HG02763 (cell line): ENCODE measurements around the gene BAZ2B.
A peak's percentile ranks its signal among the peaks of the same experiment; 100 is the strongest.
"Not testable (repeated sequence)": the region's sequence is repeated elsewhere in the genome, so short reads cannot be mapped to it uniquely, and the experiment has no call there.

Source experiments
- ATAC-seq: cut with Tn5 transposase; IDR thresholded peaks from one replicate; pipeline ENCODE4 v1.9.1; 2021; ENCODE audit warnings: mild to moderate bottlenecking, moderate library complexity; ENCODE audit not compliant: unreplicated experiment

The BAZ2B gene

DNA sequence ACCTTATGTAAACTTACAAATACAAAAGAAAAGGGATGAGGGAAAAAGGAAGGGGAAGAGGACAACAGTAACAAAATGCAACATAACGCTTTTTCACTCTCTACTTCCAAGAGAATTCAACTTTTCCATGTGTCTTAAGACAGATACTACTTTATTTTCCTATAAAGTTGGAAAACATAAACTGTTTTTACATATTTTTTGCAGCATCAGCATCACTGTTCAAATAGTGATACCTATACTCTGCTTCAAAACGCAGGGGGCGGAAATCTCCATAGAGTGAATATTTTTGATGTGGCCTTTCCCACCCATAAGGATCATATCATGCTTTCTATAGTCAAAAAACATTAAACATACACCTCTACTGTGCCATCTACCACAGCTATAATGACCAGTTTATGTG, 77.5 kb downstream of the BAZ2B start:
- ATAC-seq, result no peak

DNA sequence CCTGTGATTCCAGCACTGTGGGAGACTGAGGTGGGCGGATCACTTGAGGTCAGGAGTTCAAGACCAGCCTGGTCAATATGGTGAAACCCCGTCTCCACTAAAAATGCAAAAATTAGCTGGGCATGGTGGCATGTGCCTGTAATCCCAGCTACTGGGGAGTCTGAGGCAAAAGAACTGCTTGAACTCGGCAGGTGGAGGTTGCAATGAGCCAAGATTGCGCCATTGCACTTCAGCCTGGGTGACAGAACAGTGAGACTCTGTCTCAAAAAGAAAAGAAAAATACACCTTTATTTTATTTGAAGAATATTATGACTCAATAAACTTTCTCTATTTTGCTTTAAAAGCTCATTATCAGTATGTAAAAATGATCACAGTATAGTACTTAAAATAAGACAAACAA, 81.1 kb downstream of the BAZ2B start:
- ATAC-seq, result not testable (repeated sequence)

DNA sequence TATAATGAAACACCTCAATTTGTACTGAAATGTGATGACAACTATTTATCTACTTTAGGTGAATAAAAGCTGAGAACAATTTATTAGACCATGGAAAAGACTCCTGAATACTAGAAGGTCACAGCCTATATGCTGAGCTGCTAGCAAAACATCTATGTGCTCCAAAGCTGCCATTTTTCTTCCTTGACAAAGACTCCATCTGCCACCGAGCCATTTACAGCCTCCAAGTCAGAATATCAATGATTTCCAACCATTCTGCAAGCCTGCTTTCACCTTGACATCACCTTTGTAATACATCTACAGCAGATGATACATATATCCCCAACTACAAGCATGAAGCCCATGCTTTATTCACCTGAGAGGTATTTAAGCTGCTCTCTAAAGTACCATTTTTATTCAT, 84.9 kb downstream of the BAZ2B start:
- no peak for ATAC-seq

DNA sequence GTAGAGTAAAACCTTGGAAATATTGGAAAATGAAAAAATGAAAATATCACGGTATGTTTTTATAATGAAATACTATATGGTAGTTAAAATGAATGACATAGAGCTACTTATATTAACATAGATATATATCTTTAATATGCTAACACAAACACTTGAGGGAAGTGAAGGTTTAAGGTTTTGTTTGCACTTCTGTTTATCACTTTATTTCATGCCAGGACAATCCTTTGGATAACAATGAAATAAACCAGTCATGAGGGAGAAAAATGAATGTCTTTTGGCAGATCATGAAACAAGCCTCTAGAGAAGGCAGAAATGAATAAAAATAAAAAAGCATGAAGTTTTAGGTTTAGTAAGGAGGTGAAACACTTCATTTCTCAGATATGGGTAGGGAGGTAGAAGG, 89.9 kb downstream of the BAZ2B start:
- no peak for ATAC-seq

DNA sequence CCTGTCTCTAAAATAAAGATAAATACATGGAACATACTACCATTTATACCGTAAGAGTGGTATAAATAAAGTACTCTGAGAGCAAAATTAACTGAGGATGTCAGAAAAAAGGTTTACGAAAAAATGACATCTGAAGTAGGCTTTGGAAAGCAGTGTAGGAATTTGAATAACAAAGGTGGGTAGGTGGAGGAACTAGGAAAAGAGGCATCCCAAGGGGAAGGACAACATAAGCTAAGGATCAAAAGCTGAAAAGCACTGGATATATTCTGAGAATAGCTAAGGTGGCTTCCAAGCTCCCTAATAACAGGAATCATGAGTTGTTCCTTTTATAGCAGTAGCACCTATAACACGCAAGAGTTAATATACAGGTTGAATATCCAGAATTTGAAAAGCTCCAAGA, 91.3 kb downstream of the BAZ2B start:
- no peak for ATAC-seq

DNA sequence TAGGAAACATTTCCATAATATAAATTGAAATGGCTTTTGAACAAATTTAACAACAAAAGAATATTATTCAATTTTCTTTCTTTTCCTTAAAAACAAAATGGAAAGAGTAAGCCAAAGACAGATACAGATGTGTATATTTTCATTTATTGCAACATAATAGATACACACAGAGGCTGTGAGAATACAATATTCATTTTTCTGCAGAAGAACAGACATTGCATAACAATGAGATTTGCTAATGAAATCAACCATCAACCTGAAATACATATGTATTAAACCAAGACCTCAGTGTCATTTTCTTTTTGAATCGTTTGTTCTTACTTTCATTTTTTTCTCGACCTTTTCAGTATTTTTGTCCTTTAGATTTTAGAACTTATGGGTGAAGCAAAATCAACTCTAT, 95.1 kb downstream of the BAZ2B start:
- ATAC-seq, result no peak

DNA sequence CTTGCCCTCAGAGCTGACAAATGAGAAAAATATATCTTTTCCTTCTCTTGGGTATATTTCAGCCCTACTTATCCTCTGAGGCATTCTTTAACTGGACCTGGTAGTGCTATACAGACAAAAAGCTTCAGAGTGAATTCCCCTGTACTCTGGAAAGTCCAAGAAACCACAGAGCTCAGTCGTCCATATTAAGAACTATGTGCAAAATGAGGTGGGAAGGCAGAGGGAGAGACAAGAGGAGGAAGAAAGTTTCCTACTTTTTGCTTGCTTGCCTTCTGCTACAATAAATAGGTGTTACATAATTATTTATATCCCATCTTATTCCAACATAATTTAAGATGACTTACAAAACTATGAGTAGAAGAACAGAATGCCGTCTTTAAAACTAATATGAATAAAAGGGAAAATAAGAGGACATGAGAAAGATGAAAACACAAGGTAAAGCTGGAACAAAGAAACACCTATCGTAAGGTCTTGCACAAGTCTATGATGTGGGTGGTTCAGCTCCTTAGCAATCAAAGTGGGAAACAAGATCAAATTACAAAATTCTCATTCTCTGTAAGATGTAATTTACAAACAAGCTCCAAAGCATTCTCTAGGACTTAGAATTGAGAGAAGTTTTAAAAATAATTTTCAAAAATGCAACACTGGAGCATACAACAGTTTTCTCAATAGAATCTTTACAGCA, 97.9 kb downstream of the BAZ2B start:
- no peak for ATAC-seq

DNA sequence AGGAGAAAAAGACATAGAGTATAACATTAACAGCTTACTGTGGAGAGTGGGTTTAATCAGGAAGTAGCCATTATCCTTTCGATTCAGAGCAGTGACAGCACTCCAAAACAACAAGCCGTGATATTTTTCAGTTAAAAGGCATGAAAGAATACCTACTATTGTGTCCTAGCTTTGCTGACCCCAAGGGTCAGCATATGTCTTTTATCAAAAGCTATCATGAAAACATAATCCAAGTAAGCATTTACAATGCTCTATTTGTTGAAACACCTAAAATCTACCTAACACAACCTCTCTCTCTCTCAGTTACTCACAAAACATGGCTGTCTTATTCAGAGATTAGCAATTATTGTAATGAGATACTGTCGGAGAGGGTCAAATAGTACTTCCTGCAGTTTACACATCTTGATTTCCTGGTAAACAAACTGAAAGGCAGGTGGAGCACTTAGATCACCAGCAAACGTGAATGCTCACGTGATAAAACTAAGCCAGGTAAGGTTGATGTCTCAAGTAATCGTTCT, 100.0 kb downstream of the BAZ2B start:
- peak; percentile 77 for ATAC-seq

DNA sequence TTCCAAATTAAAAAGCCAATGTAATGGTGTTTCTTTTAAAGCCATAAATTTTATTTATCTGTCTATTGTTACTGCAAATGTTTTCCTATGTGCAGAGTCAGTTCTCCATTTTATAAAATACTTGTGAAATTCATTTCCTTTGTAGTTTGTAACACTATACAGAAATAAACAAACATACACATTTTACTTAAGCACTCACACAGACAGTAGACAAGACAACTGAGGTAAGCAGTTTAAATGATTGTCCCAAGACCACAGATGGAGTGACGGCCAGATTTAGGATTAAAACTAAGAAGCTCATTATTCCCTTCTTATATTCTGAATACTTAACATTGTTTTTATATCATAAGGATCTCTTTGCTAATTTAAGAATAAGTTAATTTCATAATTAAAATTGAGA, 100.9 kb downstream of the BAZ2B start:
- no peak for ATAC-seq

DNA sequence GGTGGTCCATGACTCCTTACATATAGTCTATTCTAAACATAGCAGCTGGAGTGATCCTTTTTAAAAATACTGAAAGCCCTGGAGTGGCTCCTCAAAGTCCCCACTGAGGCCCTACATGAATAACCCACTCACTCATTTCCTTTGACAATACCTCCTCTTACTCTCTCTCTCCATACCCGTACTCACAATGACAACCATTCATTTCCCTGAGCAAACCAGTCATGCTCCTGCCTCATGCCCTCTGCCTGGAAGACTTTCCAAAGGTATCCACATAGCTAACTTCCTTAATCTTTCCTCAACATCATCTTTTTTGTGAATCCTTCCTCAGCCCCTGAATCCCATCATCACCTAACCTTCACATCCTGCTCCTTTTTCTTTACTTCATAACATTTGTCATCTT, 102.6 kb downstream of the BAZ2B start:
- no peak for ATAC-seq

DNA sequence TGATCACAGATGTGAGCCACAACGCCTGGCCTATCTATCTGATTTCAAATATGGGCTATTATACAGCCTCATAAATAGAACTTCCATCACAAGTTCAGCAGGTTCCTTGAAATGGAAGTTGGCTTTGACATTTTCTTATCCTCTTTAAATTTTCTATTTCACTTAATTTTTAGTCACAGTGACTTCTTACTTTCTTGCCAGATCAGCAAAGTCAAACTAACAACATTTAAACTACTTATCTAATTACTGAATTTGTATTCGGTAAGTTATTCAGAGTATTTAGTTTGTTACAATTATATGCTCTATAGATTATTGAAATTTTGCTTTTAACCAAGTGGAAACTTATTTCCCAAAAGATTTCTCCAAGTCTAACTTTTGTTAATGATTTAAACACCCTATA, 108.2 kb downstream of the BAZ2B start:
- no peak for ATAC-seq

DNA sequence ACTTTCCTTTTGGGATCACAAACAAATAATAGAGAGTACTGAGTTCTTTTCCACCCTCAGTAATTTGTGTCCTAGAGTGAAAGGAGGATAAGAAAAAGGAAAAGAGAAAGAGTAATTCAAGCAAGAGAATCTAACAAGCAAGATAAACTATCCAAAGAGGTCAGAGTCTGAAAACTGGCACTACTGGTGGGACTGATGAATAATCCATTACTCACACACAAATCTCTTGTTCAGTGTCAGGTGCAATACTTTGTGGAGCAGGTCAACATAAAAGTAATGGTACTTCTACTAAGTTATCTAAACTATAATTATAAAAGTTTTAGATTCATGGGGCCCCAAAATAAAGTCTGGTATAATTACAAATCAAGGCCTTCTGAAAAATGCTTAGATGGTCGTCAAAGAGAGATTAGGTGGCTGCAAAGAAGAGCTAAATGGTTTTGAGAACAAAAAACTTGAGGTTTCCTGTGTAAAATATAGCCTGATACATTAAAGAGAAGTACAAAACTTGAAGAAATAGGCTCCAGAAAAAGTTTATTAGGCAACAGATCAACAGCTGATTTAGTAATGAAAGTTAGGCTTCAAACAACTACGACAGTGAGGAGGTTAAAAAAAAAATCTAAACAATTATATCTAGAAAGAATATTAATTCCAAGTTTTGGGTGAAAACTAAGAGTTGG, 109.4 kb downstream of the BAZ2B start:
- no peak for ATAC-seq

DNA sequence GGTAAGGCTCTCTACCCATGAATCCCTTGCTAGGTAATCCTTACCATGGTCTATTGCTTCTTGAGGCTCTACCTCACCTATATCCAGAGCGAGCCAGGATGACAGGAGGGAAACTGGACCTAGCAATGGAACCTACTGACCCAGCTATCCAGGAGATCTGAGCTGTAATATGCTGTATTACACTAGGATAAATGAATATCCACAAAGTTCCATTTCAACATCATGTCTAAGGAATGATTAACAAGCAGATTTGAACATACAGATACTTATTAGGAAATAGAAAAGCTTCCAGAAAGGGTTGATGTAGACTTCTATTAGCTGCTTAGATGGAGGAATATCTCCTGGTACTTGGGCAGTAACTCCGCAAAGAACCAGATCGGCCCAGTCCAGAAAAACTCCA, 110.1 kb downstream of the BAZ2B start:
- ATAC-seq, result no peak

DNA sequence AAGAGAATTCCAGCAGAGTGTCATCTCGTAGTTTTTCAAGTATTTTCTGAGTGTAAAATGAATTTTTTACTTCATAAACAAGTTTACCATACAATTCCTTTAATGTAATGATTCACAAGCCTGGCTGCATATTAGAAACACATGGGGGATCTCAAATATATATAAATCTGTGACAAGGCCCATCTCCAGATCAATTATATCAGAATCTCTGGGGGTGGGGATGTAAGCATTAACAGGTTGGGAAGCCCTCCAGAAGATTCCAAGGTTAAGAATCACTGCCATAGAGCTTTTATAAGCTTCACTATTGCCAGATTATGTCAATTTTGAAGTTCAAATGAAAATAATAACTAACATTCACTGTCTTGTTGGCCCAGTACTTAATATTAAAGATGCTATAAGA, 111.2 kb downstream of the BAZ2B start:
- ATAC-seq, result no peak

DNA sequence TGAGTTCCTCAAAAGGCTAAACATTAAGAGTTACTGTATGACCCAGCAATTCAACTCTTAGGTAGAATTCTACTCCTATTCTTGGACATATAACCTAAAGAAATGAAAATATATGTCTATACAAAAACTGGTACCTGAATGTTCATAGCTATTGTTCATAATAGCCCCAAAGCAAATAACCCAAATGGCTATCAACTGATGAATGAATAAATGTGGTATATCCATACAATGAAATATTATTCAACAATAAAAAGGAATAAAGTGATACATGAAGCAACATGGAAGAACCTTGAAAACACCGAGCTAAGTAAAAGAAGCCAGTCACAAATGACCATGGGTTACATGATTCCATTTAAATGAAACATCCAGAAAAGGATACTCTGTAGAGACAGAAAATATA, 114.6 kb downstream of the BAZ2B start:
- no peak for ATAC-seq

DNA sequence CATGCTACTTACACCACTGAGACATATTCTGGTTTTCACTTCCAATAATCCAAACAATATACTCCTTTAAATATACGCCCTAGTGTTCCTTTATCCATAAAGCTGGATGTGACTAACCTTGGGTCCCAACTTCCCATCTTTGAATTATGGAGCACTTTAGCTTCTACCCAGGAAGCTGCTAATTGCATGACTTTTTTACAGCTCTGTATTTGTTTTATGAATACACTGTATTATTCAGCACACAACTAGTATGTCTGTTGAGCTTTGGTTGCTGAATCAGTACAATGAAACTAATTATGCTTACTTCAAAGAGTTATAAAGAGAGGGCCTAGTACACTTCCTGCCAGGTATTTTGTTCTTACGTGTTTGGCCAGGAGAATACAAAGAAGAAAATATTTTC, 118.5 kb downstream of the BAZ2B start:
- no peak for ATAC-seq

DNA sequence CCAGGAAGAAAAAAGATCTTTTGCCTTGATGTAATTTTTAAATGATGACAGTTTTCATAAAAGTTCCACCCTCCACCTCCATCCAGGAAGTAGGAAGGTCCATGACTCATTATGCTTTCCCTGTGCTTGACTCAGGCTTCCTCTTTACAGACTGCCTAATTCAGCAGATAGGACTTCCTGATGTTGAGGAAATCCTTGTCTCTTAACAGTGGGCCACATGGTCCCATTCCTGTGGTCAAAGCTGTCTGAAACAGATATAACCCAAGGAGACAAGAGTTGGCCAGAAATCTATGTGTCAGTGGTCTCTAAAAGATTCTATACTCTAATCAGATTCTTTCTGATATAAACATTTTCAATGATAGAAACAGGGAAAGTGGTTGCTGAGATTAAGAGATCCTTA, 119.1 kb downstream of the BAZ2B start:
- ATAC-seq, result no peak

DNA sequence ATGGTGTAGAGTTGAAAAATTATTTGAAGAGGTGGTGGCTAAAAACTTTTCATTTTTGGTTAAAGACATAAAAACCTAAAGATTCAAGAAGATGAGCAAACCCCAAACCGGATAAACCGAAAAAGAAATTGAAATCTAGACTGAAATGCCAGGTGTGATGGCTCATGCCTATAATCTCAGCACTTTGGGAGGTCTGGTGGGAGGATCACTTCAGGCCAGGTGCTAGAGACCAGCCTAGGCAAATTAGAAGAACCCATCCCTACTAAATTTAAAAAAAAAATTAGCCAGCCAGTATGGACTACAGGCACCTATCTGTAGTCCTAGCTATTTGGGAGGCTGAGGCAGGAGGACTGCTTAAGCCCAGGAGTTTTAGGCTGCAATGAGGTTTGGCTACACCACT, 126.9 kb downstream of the BAZ2B start:
- ATAC-seq, result no peak

DNA sequence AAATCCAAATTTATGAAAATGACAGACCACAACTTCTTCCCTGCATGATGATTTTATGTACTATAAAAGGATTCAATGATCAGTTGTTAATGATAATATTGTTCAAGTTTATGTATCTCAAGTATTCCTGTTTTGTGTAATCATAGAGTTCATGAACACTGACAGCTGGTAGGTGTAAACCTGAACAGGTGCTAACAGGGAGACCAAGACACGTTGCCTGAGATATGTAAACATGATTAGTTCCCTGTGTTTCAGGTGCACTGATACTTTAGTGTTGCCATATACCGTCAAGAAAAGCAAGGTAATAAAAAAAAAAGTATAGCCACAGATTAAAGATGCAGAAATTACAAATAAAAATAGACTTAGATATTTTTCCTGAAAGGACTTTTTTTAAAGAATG, 131.8 kb downstream of the BAZ2B start:
- no peak for ATAC-seq

DNA sequence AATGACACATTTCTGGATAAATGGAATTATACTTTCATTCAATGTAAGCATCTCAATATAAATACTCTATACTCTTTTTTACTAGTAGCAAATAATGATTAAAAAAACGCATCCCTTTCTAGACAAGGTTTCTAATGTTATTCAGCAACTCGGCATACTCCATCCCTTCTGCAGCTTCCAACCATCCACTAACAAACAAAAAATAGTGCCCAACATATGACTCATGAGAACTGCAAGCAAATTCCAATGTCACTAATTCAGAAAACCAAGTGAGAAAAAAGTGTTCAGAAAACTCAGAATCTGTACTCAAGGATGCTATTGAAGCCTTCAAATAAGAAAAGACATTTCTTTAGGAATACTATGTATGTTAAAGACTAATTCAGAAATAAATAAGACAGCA, 140.0 kb downstream of the BAZ2B start:
- ATAC-seq, result no peak

DNA sequence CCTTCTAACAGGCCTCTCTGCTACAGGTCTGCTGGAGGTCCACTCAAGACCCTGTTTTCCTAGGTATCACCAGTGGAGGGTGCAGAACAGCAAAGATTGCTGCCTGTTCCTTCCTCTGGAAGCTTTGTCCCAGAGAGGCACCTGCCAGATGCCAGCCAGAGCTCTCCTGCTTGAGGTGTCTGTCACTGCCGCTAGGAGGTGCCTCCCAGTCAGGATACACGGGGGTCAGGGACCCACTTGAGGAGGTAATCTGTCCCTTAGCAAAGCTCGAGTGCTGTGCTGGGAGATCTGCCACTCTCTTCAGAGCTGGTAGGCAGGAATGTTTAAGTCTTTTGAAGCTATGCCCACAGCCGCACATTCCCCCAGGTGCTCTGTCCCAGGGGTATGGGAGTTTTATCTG, 140.6 kb downstream of the BAZ2B start:
- ATAC-seq, result no peak

DNA sequence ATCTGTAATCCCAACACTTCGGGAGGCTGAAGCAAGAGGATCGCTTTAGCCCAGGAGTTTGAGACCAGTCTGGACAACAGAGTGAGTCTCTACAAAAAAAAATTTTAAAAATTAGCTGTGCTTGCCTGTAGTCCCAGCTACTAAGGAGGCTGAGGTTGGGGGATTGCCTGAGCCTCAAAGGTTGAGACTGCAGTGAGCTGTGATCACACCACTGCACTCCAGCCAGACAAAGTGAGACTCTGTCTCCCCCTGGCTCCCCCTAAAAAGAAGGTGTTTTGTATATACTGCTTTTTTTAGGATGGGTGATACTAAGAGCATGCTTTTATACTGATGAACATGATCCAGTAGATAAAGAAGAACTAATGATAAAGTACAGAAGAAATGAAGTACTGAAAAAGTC, 145.0 kb downstream of the BAZ2B start:
- ATAC-seq, result no peak

DNA sequence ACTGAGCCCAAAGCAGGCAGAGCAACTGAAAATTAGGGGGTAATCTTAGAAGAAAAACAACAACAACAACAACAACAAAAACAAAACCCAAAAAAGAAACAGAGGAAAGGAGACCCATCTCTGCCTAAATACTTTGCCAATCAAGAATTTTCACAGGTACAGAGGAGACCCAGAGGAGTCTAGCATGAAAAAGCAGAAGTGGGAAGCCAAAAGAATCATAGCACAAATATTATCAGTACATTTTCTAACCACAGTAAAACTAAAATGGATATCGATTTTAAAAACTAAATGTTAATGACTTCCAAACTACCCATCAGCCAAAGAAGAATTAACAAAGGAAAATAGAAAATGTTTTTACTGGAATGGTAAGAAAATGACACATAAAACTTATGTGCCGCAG, 148.1 kb downstream of the BAZ2B start:
- no peak for ATAC-seq
